ENCODE results near the gene MFSD1.

DNA sequence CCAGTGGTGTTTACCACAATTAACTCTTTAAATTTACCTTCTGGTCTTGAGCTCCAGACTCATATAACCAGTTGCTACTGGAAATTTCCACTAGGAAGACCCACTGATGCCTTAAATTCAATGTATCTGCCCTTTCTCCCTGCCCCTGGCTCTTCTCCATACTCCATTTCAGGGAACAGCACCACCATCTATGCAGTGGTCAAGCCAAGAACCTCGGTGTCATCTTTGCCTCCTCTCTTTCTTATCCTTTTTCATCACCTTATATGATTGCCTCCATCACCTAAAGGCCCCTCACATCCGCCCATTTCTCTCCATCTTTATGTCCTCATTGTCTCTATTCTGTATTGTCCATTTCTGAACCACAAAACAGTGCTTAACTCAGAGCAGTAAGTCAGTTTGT, 20.7 kb upstream of the MFSD1 start:
- TF ChIP-seq, protein P1, sequence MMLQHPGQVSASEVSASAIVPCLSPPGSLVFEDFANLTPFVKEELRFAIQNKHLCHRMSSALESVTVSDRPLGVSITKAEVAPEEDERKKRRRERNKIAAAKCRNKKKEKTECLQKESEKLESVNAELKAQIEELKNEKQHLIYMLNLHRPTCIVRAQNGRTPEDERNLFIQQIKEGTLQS (IDR thresholded peaks at IDR 0.05; ENCODE audit: insufficient read depth, low read depth, low read length) = no peak
- no peak for TF ChIP-seq SP2 (IDR thresholded peaks at IDR 0.05; ENCODE audit: low read length)
- no peak for TF ChIP-seq POLR2A (IDR thresholded peaks at IDR 0.05; ENCODE audit: control extremely low read depth in 1 of 2, low read depth in 2 of 2, low read length in 2 of 2)
- no peak for TF ChIP-seq YY1 (IDR thresholded peaks at IDR 0.05; ENCODE audit: low read depth, low read length)
- TF ChIP-seq, protein P2, sequence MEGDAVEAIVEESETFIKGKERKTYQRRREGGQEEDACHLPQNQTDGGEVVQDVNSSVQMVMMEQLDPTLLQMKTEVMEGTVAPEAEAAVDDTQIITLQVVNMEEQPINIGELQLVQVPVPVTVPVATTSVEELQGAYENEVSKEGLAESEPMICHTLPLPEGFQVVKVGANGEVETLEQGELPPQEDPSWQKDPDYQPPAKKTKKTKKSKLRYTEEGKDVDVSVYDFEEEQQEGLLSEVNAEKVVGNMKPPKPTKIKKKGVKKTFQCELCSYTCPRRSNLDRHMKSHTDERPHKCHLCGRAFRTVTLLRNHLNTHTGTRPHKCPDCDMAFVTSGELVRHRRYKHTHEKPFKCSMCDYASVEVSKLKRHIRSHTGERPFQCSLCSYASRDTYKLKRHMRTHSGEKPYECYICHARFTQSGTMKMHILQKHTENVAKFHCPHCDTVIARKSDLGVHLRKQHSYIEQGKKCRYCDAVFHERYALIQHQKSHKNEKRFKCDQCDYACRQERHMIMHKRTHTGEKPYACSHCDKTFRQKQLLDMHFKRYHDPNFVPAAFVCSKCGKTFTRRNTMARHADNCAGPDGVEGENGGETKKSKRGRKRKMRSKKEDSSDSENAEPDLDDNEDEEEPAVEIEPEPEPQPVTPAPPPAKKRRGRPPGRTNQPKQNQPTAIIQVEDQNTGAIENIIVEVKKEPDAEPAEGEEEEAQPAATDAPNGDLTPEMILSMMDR (IDR thresholded peaks at IDR 0.05; ENCODE audit: control extremely low read depth in 1 of 3, insufficient read depth in 1 of 3, low read depth in 1 of 3, low read length in 3 of 3) = peak in 1 of 3 experiments; percentile 12; a peak in 1 of 4 replicates

Measured in H1 (cell line).